Activated CD8-positive, alpha-beta memory T cell treated with anti-CD3 and anti-CD28 coated beads for 48 hours (primary cell): ENCODE data around the gene CYB561.
"Not testable (repeated sequence)": the region's sequence is repeated elsewhere in the genome, so short reads cannot be mapped to it uniquely, and the experiment has no call there.

ENCODE experiments used
- DNase-seq, 3 experiments: peaks; one replicate each; pipeline ENCODE4 v3.0.0-alpha.2; 2020; ENCODE audit warnings: low read depth in 2 of 3, low spot score in 2 of 3

Gene CYB561

DNA sequence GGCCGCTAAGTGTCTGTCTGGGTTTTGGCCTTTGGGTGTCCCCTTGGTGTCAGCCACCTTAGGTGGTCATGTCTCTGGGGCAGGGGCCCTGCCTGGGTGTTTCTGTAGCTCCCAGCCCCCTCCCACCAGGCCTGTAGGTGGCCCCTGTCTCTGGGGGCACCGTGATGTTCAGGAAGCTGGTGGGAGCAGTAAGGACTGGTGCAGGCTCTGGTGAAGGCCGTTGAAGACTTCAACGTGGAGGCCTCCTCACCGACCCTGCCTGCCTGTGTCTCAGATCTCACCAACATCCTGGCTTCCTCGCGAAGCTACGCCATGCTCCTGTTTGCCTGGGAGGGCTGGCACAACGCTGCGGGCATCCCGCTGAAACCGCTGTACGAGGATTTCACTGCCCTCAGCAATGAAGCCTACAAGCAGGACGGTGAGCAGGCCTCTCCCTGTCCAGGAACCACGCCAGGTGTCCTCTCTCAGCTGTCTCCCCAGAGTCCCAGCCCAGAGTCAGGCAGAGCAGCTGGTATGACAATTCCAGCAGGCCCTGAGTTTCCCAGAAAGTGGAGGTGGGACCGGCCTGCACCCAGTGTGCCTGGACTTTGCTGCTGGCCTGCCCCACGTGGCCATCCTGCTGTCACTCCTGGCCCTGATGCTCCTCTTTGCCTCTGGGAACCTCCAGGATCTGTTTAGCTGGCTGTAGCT, 33.5 kb upstream of the CYB561 start:
- DNase-seq, result no peak

DNA sequence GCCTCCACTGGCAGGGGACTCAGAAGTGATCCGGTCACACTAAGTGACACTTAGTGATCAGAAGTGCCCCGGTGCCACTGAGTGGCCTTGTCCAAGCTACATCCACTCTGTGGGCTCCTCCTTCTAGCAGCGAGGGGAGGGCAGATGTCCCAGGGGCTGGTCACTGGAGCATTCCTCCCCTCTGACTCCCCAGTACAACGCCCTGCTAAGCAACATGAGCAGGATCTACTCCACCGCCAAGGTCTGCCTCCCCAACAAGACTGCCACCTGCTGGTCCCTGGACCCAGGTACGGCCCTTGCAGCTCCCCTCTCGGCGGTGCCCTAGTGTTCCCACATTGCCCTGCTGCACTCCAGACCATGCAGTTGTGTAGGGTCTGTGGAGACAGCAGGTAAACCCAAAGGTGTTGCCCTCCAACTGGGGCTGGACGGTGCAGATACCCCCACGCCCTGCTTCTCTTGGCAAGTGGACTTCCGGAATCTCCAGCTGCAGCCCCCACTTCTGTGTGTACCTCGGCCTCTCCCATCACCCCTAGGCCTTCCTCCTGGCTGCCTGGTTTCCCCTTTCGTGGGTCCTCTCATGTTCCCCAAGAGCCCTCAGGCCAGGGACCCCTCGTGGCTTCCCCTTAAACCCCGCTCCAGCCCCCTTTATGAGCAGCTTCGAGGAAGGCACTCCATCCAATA, 32.8 kb upstream of the CYB561 start:
- peak; percentile 39 to 48 (median 45) for DNase-seq

GRCh38 chr17:63477480-63478440, 31.7 kb upstream of the CYB561 start:
- DNase-seq, result no peak

- no peak for DNase-seq
These were observed 30.9 kb upstream of the CYB561 start, which contains the start of gene ACE for GRCh38 chr17:63476854-63477479. Gene ACE, plus strand, starts transcription at chr17:63477061. Its CDS starts 34 bp downstream, at chr17:63477095.

GRCh38 chr17:63476459-63476853, 30.4 kb upstream of the CYB561 start:
- no peak for DNase-seq

DNA sequence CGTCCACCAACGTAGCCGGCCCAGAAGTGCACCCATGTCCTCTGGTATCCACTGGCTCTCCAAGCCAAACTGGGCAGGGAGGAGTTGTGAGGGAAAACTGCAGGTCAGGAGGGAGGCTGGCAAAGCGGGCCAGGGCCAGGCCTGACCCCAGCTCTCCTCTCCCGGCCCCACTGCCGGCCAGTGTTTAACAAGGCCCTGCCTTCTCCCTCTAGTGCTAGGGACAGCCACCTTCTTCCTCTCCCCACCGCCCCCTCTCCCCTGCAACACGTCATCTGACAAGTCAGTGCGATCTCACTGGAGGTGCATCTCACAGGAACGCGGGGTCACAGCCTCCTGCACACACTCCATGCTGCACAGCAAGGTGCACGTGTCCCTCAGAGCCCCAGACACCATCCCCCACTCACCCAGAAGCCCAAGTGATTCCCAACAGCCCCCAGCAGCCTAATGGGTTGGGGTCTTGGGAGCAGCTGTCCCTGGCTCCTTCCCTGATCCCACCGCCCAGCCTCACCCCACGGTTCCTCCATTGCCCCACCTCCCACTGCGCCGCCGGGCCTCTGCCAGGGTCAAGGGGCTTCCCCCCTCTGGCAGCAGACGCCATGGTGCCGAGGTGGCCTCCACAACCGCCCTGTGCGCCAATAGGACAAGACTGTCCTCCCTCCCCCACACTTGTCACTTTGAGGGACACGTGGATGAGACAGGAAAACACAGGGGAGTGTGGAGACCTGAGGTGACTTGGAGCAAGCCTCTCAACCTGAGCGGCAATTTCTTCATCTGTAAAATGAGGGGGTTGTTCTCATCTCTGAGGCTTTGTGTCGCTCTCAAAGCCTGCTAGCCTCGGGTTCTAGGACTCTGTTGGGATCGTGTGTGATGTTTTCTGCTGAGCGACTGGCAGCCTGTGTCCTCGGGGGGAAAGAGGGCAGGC, 29.6 kb upstream of the CYB561 start:
- DNase-seq, result no peak

DNA sequence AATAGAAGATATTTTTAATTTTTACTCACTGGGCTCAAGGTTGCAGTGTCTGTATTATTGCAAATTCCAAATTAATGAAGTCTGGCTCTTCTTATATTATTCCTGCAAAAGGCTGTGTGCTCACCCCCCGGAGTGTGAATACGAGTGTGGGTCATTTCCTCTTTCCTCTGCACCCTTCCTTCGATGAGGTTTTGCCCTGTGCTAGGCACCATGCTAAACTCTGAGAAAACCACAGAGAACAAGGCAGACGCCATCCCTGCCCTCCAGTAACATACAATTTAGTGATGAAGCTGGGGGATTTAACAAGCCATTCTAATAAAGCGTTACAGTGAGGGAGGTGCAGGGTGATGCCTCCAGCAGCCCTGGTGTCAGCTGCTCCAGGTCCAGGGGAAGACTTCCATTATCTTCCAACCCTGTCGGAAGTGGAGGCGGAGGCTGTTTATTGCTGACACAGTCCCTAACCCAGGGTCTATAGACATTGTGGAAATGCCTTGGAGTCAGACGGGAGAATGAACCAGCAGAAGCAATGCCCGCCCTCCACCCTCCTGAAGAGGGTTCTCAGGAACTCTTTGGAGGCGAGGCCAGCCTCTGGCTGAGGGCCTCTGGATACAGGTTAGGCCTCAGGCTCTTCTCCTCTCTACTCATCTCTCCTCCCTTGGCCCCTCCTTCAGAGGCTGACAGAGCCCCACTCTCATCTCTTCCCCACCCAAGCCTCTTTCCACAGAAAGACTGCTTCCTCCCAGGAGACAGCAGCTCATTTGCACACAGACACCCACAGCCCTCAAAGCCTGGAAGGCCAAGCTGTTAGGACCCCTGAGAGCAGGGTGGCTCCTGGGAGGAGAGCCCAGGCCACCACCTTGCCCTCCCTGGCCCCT, 28.7 kb upstream of the CYB561 start:
- no peak for DNase-seq

DNA sequence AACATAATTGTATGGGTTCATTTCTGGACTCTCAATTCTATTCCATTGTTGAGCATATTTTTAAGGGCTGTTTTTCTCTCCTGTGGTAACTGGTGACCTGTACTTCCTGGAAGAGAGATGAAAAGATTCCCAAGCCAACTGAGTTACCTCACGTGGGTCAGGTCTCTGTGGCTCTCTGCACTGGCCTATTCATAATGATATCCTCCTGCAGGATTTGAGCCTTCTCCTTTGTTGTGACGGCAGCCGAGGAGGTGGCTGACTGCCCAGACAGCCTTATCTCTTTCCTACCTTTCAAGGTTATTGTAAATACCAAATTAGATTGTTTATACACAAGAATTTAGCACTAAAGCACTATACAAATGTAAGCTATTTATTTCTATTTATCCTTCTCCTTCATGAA, 28.1 kb upstream of the CYB561 start:
- no peak for DNase-seq

DNA sequence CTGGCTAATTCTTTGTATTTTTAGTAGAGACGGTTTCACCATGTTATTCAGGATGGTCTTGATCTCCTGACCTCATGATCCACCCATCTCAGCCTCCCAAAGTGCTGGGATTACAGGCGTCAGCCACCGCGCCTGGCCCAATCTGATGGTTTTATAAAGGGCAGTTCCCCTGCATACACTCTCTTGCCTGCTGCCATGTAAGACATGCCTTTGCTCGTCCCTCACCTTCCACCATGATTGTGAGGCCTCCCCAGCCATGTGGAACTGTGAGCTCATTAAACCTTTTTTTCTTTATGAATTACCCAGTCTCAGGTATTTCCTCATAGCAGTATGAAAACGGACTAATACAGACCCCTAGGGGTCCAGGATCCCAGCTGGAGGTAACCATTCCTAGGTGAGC, 22.0 kb upstream of the CYB561 start:
- not testable (repeated sequence) for DNase-seq

DNA sequence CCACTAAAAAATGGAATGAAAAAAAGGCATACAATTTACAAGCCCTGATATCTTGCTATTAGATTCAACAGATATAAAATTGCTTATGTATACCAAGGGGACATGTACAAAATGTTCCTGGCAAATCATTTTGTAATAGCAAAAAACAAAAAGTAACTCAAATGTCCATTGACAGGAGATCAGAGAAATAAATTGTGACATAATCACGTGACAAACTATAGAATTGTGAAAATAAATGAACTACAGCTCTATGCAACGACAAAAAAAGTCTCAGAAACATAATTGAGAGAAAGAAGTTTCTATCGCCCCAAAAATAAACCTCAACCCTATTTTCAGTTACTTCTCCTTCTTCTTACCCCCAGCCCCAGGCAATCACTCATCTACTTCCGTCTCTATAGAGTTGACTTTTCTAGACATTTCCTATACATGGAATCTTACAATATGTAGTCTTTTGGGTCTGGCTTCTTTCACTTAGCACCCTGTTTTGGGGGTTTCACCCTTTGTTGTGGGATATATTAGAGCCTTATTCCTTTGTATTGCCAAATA, 18.7 kb upstream of the CYB561 start:
- DNase-seq, result no peak

DNA sequence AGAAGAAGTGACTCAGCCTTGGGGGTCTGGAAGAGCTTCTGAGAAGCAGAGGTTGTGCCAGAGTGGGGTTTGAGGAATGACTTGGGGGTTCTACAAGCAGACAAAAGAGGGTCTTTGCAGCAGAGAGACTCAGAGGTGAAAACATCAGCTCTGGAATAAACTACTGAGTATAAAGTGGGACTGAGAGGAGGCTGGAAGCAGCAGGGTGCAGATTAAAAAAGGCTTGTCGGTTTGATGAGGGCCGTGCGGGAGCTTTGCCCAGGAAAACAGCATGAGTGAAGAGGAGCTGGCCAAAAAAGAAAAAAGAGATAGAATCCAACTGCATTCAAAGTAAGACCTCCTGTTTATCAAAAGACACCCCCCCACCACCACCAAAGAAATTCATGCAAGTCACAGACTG, 17.7 kb upstream of the CYB561 start:
- DNase-seq, result no peak

DNA sequence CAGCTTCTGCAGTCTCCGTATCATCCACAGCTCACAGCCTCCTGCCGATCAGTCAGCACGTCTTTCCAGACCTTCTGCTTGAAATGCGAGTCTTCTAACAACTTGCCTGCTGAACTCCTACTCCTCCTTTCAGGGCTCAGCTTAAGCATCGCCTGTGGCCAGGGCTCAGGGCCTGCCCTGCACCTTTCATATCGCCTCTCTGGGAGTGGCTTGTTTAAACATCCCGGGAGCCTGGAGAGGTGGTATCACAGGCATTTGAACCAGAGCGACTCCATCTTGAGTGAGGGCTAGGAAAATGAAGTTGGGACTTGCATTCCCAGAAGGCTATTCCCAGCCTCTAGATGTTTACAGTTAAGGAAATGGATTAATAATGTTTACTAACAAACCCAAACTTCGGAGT, 13.9 kb upstream of the CYB561 start:
- no peak for DNase-seq

- DNase-seq, result no peak
These were observed 12.4 kb upstream of the CYB561 start for GRCh38 chr17:63458478-63458877.

GRCh38 chr17:63455417-63455816, 9.3 kb upstream of the CYB561 start:
- DNase-seq, result no peak

DNA sequence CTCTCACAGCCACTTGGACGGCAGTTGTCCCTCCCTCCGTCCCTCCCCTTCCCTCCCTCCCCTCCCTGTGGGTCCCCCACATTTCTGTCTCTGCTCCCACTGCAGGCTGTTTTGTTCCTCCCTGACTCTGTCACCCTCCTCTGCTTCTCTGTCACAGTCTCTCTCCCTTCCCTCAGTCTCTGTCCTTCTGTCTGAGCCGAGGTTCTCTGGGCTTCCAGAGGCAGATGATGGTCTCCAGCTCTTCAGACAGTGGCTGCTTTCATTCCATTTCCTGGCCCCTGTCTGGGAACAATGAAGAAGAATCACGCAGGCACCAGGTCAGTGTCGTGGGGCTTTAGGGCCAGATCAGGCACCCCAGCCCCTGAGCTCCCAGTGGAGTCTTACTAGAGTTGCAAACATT, 8.8 kb upstream of the CYB561 start:
- no peak for DNase-seq

DNA sequence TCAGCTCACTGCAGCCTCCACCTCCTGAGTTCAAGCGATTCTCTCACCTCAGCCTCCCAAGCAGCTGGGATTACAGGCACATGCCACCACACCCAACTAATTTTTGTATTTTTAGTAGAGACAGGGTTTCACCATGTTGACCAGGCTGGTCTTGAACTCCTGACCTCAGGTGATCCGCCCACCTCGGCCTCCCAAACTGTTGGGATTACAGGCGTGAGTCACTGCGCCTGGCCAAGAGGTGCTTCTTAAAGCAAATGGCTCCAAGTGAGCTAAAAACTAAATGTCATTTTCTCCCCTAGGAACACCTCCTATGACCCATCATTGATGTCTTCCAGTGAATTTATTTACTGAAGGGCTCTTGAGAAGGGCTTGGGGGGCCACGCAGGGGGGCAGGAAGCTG, 8.3 kb upstream of the CYB561 start:
- DNase-seq, result not testable (repeated sequence)

GRCh38 chr17:63452962-63453551, 7.0 kb upstream of the CYB561 start:
- DNase-seq, result no peak
